Measurements from ENCODE around the gene ATP5PB. TPM values are rescaled to one million over a fixed set of nuclear protein-coding genes. Genes with fewer than 3 reads are reported as not detected.

ATP5PB gene
- total and polyA plus RNA-seq, 7 donors, result 157 to 849 (median 217) TPM

DNA sequence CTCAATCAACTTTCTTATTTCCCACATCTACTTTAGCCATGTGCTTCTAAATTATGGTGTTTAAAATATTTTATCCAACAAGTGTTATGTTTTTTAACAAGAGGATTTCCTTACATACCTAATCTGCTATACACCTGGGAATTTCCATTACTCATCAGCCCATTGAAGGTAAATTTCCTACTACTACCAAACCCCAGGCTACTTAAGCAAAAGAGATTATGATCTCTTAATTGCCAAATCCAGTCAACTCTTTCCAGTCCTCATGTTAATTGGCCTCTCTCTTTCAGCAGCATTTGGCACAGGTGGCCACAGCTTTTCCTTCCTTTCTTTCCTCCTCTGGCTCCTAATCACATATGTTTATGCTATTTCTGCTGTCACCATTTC, 19.4 kb downstream of the ATP5PB start:
- intact Hi-C loops (cut with DNase I), result no loop called here
- Histone ChIP-seq H3K27me3 (no peaks in the 10 kb centered on the region), H3K36me3 (peaks cover 15 to 77% (median 29%) of the 10 kb centered on the region in 4 donors), H3K9me3 (no peaks in the 10 kb centered on the region), H3K4me3 (no peak overlapping the region), H3K27ac (no peak overlapping the region), H3K4me1 (peaks cover 0 to under 1% (median 0%) of the 10 kb centered on the region in 4 donors)
- no peak for DNase-seq
- TF ChIP-seq EP300 (IDR thresholded peaks at IDR 0.05) (no peak), POLR2A (IDR thresholded peaks at IDR 0.05) (no peak)

DNA sequence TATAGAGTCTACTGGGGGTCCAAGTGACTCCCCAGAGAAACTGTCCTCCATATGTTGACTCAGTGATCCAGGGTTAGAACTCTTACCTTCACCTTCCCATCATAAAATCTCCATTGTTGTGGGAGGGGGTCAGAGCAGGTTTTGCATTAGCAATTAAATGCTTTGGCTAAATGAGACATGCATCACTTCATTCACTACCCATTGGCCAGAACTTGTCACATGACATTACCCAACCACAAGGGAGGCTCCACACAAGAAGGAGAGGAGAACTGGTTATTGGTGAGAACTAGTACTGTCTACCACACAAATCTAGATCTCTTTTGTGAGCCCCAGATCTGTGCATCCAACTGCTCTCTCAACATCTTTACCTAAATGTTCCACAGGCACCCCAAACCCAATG, 20.3 kb downstream of the ATP5PB start:
- Histone ChIP-seq H3K27me3 (no peaks in the 10 kb centered on the region), H3K4me1 (no peaks in the 10 kb centered on the region), H3K9me3 (no peaks in the 10 kb centered on the region), H3K4me3 (no peak overlapping the region), H3K27ac (no peak overlapping the region), H3K36me3 (peaks cover 15 to 71% (median 29%) of the 10 kb centered on the region in 4 donors)
- intact Hi-C loops (cut with DNase I), result no loop called here
- TF ChIP-seq, protein P1, sequence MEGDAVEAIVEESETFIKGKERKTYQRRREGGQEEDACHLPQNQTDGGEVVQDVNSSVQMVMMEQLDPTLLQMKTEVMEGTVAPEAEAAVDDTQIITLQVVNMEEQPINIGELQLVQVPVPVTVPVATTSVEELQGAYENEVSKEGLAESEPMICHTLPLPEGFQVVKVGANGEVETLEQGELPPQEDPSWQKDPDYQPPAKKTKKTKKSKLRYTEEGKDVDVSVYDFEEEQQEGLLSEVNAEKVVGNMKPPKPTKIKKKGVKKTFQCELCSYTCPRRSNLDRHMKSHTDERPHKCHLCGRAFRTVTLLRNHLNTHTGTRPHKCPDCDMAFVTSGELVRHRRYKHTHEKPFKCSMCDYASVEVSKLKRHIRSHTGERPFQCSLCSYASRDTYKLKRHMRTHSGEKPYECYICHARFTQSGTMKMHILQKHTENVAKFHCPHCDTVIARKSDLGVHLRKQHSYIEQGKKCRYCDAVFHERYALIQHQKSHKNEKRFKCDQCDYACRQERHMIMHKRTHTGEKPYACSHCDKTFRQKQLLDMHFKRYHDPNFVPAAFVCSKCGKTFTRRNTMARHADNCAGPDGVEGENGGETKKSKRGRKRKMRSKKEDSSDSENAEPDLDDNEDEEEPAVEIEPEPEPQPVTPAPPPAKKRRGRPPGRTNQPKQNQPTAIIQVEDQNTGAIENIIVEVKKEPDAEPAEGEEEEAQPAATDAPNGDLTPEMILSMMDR (IDR thresholded peaks at IDR 0.05), result no peak
- TF ChIP-seq EP300 (IDR thresholded peaks at IDR 0.05), result no peak
- TF ChIP-seq POLR2AphosphoS5 (IDR thresholded peaks at IDR 0.05), result no peak
- TF ChIP-seq POLR2A (IDR thresholded peaks at IDR 0.05), result no peak
- no peak for DNase-seq

DNA sequence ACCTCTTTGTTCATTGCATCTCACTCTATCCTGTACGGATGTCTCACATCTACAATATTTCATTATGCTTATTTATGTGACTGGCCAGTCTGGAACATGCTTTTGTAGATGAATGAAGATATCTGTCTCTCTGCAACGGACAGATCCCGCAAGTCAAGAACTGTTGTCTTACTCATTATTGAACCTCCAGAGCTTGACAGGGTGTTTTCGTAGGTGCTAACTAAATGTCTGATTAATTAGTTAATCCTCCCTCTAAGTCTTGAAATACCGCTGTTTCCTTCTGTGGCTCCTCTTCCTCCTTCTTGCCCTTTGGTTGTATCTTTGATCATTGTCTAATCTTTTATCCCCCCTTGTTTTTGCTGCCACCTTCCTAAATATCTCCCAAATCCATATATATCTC, 21.3 kb downstream of the ATP5PB start:
- intact Hi-C loops (cut with DNase I), result no loop called here
- Histone ChIP-seq H3K27ac (peak overlapping the region in 3 of 4 donors; percentile 29 to 42 (median 39)), H3K27me3 (no peaks in the 10 kb centered on the region), H3K9me3 (no peaks in the 10 kb centered on the region), H3K4me1 (no peaks in the 10 kb centered on the region), H3K36me3 (peaks cover 15 to 64% (median 29%) of the 10 kb centered on the region in 4 donors), H3K4me3 (no peak overlapping the region)
- TF ChIP-seq EP300 (IDR thresholded peaks at IDR 0.05), result no peak
- TF ChIP-seq POLR2AphosphoS5 (IDR thresholded peaks at IDR 0.05), result no peak
- TF ChIP-seq, protein P1 (IDR thresholded peaks at IDR 0.05), result no peak
- no peak for TF ChIP-seq POLR2A (IDR thresholded peaks at IDR 0.05)
- WGBS, 2 donors, result 77 to 93% methylated on average over 5 of the region's 5 CpGs
- DNase-seq, result no peak

DNA sequence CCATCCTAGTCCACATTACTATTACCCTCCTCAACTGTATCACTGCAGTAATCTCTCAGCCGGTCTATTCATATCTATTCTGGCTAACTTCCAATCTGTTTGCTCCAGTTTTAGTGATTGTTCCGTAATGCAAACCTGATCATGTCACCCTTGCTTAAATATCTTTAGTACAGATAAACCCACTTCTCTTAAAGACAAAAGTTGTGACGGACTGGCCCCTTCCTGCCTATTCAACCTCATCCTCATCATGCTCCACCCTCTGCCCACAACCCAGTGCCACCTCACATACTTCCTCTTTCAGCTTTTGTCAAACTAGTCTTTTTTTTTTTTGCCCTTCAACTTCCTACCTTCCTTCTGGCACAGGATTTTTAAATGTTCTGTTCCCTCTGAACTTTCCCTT, 21.7 kb downstream of the ATP5PB start:
- TF ChIP-seq, protein P1 (IDR thresholded peaks at IDR 0.05), result no peak
- TF ChIP-seq EP300 (IDR thresholded peaks at IDR 0.05), result no peak
- TF ChIP-seq POLR2A (IDR thresholded peaks at IDR 0.05), result no peak
- no peak for TF ChIP-seq POLR2AphosphoS5 (IDR thresholded peaks at IDR 0.05)
- Histone ChIP-seq H3K27me3 (no peaks in the 10 kb centered on the region), H3K36me3 (peaks cover 15 to 63% (median 29%) of the 10 kb centered on the region in 4 donors), H3K27ac (peak overlapping the region in 3 of 4 donors; percentile 36 to 42 (median 39)), H3K9me3 (no peaks in the 10 kb centered on the region), H3K4me3 (no peak overlapping the region), H3K4me1 (no peaks in the 10 kb centered on the region)
- 39 to 62% methylated on average over 3 of the region's 3 CpGs for WGBS, 2 donors
- DNase-seq, result peak; percentile 77
- intact Hi-C loops (cut with DNase I), result no loop called here

DNA sequence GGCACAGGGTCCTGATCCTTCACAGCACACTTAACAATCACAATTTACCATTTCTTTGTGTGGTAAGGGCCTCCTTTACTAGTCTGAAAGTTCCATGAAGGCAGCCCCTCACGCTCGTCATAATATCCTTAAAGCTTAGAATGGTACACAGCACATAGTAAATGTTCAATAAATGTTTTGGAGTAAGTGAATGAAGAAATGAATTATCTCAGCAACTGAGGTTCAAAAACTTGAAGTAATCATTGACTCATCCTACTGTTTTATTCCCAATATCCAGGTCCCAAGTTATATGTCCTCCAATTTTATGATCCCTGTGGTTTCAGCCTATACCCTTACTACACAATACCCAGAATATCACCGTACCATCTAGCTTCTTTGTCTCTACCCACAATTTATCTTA, 22.3 kb downstream of the ATP5PB start:
- Histone ChIP-seq H3K27ac (peak overlapping the region in 2 of 4 donors; percentile 24 to 36), H3K4me1 (no peaks in the 10 kb centered on the region), H3K4me3 (no peak overlapping the region), H3K9me3 (no peaks in the 10 kb centered on the region), H3K27me3 (no peaks in the 10 kb centered on the region), H3K36me3 (peaks cover 15 to 61% (median 29%) of the 10 kb centered on the region in 4 donors)
- intact Hi-C loops (cut with DNase I), result no loop called here
- no peak for DNase-seq
- 93 to 96% methylated on average over 3 of the region's 3 CpGs for WGBS, 2 donors
- TF ChIP-seq EP300 (IDR thresholded peaks at IDR 0.05), result no peak
- TF ChIP-seq, protein P1 (IDR thresholded peaks at IDR 0.05), result no peak
- TF ChIP-seq POLR2AphosphoS5 (IDR thresholded peaks at IDR 0.05), result no peak
- TF ChIP-seq POLR2A (IDR thresholded peaks at IDR 0.05), result no peak

All from sigmoid colon (tissue), 7 donors.